A549 (cell line): ENCODE measurements around the gene RGS16.
A peak's percentile ranks its signal among the peaks of the same experiment; 100 is the strongest.

ENCODE experiments used
- CBX2 ChIP-seq: fragments of 200-600 bp; sonication (generic); IDR thresholded peaks from 2 replicates; pipeline ENCODE4 v1.6.1; 2016; ENCODE audit warnings: low read depth, mild to moderate bottlenecking, borderline replicate concordance
- FOSL2 ChIP-seq, 2 experiments: fragments of 450-650 bp in 1 of 2; fragments of >200 bp in 1 of 2; sonication (Bioruptor Twin) in 1 of 2; formaldehyde crosslinking; IDR thresholded peaks; 2 replicates each; pipeline versions ENCODE4 v1.5.0 to v1.6.1; 2016 to 2020; ENCODE audit warnings: mild to moderate bottlenecking in 1 of 2, moderate library complexity in 1 of 2
- MYC ChIP-seq: IDR thresholded peaks from 2 replicates; pipeline ENCODE4 v1.6.1; 2012; ENCODE audit warnings: mild to moderate bottlenecking, inconsistent platforms, low read length, improper control_type of control experiment, borderline replicate concordance
- PHF8 ChIP-seq: fragments of 200-600 bp; sonication (generic); IDR thresholded peaks from 2 replicates; pipeline ENCODE4 v1.6.1; 2016; ENCODE audit warnings: low read depth, mild to moderate bottlenecking, antibody characterized with exemption, moderate library complexity, borderline replicate concordance
- POLR2A ChIP-seq: IDR thresholded peaks from 2 replicates; pipeline ENCODE4 v1.6.1; 2012; ENCODE audit warnings: mild to moderate bottlenecking, low read length
- RFX5 ChIP-seq: fragments of 450-650 bp; IDR thresholded peaks from 2 replicates; pipeline ENCODE4 v1.7.1; 2014; ENCODE audit warnings: antibody characterized with exemption, mild to moderate bottlenecking, moderate library complexity
- RNF2 ChIP-seq: fragments of 200-600 bp; sonication (generic); IDR thresholded peaks from 2 replicates; pipeline ENCODE4 v1.6.1; 2016; ENCODE audit warnings: low read depth, mild to moderate bottlenecking, antibody characterized with exemption, moderate library complexity, borderline replicate concordance
- ZFP36 ChIP-seq: fragments of 450-650 bp; IDR thresholded peaks from 2 replicates; pipeline ENCODE4 v1.6.1; 2014; ENCODE audit warnings: borderline replicate concordance; ENCODE audit not compliant: partially characterized antibody
- TF ChIP-seq, protein P1 (sequence below): fragments of 250-450 bp; sonication (Bioruptor Pico); IDR thresholded peaks from 2 replicates; pipeline ENCODE4 v1.5.0; 2021; ENCODE audit warnings: mild to moderate bottlenecking, moderate library complexity, borderline replicate concordance
- TF ChIP-seq, protein P2 (sequence below): fragments of >200 bp; sonication (Bioruptor Twin); formaldehyde crosslinking; IDR thresholded peaks from 3 replicates; pipeline ENCODE4 v1.5.1; 2016
- TF ChIP-seq, protein P3 (sequence below): IDR thresholded peaks from 2 replicates; pipeline ENCODE4 v1.6.1; 2012

DNA sequence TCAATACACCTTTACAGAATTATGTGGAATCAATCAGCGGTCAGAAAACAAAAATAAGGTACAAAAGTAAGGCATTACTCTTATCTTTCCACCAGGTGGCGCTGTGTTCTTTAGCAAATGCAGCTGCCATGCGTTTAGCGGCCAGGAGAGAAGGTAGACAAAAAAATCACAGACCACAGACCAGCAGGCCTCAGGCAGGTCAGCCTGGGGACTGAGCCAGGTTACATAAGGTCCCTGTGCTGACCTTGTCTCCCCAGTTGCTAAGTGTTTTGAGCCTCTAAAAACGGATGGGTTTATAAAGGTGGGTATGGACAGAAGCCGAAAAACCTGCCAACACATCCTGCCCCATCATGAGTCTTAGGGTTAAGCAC, 2.8 kb downstream of the RGS16 start:
- TF ChIP-seq, protein P1, sequence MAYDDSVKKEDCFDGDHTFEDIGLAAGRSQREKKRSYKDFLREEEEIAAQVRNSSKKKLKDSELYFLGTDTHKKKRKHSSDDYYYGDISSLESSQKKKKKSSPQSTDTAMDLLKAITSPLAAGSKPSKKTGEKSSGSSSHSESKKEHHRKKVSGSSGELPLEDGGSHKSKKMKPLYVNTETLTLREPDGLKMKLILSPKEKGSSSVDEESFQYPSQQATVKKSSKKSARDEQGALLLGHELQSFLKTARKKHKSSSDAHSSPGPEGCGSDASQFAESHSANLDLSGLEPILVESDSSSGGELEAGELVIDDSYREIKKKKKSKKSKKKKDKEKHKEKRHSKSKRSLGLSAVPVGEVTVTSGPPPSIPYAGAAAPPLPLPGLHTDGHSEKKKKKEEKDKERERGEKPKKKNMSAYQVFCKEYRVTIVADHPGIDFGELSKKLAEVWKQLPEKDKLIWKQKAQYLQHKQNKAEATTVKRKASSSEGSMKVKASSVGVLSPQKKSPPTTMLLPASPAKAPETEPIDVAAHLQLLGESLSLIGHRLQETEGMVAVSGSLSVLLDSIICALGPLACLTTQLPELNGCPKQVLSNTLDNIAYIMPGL (CRISPR knock-in tag), result no peak
- TF ChIP-seq, protein P2, sequence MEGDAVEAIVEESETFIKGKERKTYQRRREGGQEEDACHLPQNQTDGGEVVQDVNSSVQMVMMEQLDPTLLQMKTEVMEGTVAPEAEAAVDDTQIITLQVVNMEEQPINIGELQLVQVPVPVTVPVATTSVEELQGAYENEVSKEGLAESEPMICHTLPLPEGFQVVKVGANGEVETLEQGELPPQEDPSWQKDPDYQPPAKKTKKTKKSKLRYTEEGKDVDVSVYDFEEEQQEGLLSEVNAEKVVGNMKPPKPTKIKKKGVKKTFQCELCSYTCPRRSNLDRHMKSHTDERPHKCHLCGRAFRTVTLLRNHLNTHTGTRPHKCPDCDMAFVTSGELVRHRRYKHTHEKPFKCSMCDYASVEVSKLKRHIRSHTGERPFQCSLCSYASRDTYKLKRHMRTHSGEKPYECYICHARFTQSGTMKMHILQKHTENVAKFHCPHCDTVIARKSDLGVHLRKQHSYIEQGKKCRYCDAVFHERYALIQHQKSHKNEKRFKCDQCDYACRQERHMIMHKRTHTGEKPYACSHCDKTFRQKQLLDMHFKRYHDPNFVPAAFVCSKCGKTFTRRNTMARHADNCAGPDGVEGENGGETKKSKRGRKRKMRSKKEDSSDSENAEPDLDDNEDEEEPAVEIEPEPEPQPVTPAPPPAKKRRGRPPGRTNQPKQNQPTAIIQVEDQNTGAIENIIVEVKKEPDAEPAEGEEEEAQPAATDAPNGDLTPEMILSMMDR, result peak; percentile 86
- TF ChIP-seq ZFP36, result no peak
- no peak for TF ChIP-seq CBX2
- no peak for TF ChIP-seq POLR2A
- TF ChIP-seq, protein P3, sequence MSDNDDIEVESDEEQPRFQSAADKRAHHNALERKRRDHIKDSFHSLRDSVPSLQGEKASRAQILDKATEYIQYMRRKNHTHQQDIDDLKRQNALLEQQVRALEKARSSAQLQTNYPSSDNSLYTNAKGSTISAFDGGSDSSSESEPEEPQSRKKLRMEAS, result peak; percentile 65
- no peak for TF ChIP-seq RFX5
- TF ChIP-seq MYC, result peak; percentile 85; the same call in 1 of the 2 replicates
- TF ChIP-seq RNF2, result no peak
- TF ChIP-seq FOSL2 (IDR thresholded peaks at IDR 0.05), result no peak
- no peak for TF ChIP-seq FOSL2 (CRISPR knock-in tag; IDR thresholded peaks at IDR 0.05)
- no peak for TF ChIP-seq PHF8
